Frontal cortex (tissue), 4 donors: ENCODE results near the gene HCAR1. TPM values are rescaled to one million over a fixed set of nuclear protein-coding genes. Genes with fewer than 3 reads are reported as not detected.
"Not testable (repeated sequence)": the region's sequence is repeated elsewhere in the genome, so short reads cannot be mapped to it uniquely, and the experiment has no call there.

Source experiments
- DNase-seq, 2 donors: peaks; one replicate each; pipeline ENCODE4 v3.0.0; 2012; ENCODE audit warnings: low spot score in 2 of 2
- FAIRE-seq: peaks from 2 replicates; lab custom pipeline; 2012; peaks lifted over from hg19 to GRCh38; lab: Jason Lieb, UNC
- small RNA-seq: library from RNA; depleted of rRNA; stranded (forward); fragments of <200 nt; gene quantifications from one replicate; pipeline ENCODE3, GENCODE V24; 2014
- total RNA-seq: library from RNA; depleted of rRNA; stranded (reverse); fragments of >200 nt; gene quantifications from one replicate; pipeline ENCODE4 v1.2.3, GENCODE V29; 2014
- donor health status: control.
- donor health status: control.
- donor health status: control.

The HCAR1 gene
- total RNA-seq, 1 donor from 2014 or later: 0.41 TPM

DNA sequence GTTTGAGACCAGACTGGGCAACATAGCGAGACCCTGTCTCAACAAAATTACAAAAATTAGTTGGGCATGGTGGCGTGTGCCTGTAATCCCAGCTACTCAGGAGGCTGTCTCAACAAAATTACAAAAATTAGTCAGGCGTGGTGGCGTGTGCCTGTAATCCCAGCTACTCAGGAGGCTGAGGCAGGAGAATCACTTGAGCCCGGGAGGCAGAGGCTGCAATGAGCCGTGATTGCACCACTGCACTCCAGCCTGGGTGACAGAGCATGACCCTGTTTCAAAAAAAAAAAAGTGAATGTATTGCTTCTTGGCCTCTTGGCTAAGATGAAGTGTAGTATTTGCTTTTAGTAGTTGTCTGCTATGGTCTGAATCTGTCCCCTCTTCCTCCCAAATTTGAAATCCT is 49.7 kb downstream of the HCAR1 start:
- DNase-seq, FAIRE-seq: not testable (repeated sequence)

DNA sequence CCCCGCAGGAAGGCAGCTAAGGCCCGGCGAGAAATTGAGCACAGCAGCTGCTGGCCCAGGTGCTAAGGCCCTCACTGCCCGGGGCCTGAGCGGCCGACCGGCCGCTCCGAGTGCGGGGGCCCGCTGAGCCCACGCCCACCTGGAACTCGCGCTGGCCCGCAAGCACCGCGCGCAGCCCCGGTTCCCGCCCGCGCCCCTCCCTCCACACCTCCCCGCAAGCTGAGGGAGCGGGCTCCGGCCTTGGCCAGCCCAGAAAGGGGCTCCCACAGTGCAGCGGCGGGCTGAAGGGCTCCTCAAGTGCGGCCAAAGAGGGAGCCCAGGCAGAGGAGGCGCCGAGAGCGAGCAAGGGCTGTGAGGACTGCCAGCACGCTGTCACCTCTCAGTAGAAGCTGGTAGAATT is 53.9 kb downstream of the HCAR1 start:
- DNase-seq, FAIRE-seq: not testable (repeated sequence)

Small RNA genes lying within 50 kb of the gene (small RNA-seq; reads per million reads assigned to genes)
- gene AC026333.2 (not detected), gene RF00019 (not detected)

Other genes starting within 250 kb of the HCAR1 start
- 31.8 TPM for gene ZCCHC8, start 229.9 kb downstream of the HCAR1 start, total RNA-seq
- 62.0 TPM for gene RSRC2, start 203.9 kb downstream of the HCAR1 start, total RNA-seq
- 25.3 TPM for gene KNTC1, start 203.6 kb downstream of the HCAR1 start, total RNA-seq
- under 0.01 TPM for gene HCAR2, start 27.5 kb downstream of the HCAR1 start, total RNA-seq
- not detected for gene HCAR3, start 14.0 kb downstream of the HCAR1 start, total RNA-seq
- 48.9 TPM for gene DENR, start 22.0 kb upstream of the HCAR1 start, total RNA-seq
- 12.2 TPM for gene CCDC62, start 43.7 kb upstream of the HCAR1 start, total RNA-seq
- 88.0 TPM for gene HIP1R, start 104.6 kb upstream of the HCAR1 start, total RNA-seq
- 13.0 TPM for gene VPS37B, start 165.3 kb upstream of the HCAR1 start, total RNA-seq
- gene ABCB9, start 235.6 kb upstream of the HCAR1 start, total RNA-seq: 17.5 TPM
- gene OGFOD2, start 244.4 kb upstream of the HCAR1 start, total RNA-seq: 4.5 TPM
- gene ARL6IP4, start 249.8 kb upstream of the HCAR1 start, total RNA-seq: 24.9 TPM